HEK293 (cell line): ENCODE results near the gene RNF215.

Experiments used
- ZNF433 ChIP-seq: fragments of 450-650 bp; formaldehyde crosslinking; IDR thresholded peaks from 2 replicates; pipeline ENCODE4 v1.5.1; 2016; ENCODE audit warnings: missing biosample characterization, missing genetic modification characterization, low read depth
- TF ChIP-seq, protein P1 (sequence below): fragments of 450-650 bp; formaldehyde crosslinking; IDR thresholded peaks from 2 replicates; pipeline ENCODE4 v1.5.1; 2016; ENCODE audit warnings: missing biosample characterization, missing genetic modification characterization
- TF ChIP-seq, protein P2 (sequence below): fragments of 450-650 bp; formaldehyde crosslinking; IDR thresholded peaks from 2 replicates; pipeline ENCODE4 v1.5.1; 2017; ENCODE audit warnings: missing biosample characterization, mild to moderate bottlenecking, missing genetic modification characterization, moderate library complexity

DNA sequence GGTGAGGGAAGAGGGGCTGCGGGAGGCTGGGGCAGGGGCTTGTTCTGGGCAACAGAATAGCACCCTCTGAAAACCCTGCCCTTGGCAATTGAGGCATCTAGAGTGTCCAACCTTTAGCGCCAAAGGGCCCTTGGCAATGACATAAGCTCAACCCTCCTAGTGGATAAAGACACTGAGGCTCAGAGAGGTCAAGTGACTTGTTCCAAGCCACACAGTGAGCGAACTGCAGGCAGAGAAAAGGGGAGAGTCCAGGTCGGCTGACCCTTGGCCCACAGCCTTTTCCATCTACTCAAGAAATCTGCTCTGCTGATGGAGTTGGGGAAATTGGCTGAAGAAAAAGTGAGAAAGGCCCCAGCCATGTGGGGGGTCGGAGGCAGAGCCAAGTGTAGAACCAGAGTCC lies 12.5 kb upstream of the RNF215 start:
- no peak for TF ChIP-seq ZNF433
- TF ChIP-seq, protein P1, sequence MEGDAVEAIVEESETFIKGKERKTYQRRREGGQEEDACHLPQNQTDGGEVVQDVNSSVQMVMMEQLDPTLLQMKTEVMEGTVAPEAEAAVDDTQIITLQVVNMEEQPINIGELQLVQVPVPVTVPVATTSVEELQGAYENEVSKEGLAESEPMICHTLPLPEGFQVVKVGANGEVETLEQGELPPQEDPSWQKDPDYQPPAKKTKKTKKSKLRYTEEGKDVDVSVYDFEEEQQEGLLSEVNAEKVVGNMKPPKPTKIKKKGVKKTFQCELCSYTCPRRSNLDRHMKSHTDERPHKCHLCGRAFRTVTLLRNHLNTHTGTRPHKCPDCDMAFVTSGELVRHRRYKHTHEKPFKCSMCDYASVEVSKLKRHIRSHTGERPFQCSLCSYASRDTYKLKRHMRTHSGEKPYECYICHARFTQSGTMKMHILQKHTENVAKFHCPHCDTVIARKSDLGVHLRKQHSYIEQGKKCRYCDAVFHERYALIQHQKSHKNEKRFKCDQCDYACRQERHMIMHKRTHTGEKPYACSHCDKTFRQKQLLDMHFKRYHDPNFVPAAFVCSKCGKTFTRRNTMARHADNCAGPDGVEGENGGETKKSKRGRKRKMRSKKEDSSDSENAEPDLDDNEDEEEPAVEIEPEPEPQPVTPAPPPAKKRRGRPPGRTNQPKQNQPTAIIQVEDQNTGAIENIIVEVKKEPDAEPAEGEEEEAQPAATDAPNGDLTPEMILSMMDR (tag by site-specific recombination), result no peak
- TF ChIP-seq, protein P2, sequence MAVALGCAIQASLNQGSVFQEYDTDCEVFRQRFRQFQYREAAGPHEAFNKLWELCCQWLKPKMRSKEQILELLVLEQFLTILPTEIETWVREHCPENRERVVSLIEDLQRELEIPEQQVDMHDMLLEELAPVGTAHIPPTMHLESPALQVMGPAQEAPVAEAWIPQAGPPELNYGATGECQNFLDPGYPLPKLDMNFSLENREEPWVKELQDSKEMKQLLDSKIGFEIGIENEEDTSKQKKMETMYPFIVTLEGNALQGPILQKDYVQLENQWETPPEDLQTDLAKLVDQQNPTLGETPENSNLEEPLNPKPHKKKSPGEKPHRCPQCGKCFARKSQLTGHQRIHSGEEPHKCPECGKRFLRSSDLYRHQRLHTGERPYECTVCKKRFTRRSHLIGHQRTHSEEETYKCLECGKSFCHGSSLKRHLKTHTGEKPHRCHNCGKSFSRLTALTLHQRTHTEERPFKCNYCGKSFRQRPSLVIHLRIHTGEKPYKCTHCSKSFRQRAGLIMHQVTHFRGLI (tag by site-specific recombination), result no peak
